ENCODE results near the gene MRFAP1. TPM values are rescaled to one million over a fixed set of nuclear protein-coding genes. Genes with fewer than 3 reads are reported as not detected.
A peak's percentile ranks its signal among the peaks of the same experiment; 100 is the strongest.

The MRFAP1 gene
- total RNA-seq, 2 experiments from 2014 or later = 172 to 181 TPM

GRCh38 chr4:6663596-6664393 lies 23.3 kb downstream of the MRFAP1 start:
- ChIA-PET CTCF (interaction anchor here (0.6 to 1.8 kb wide), 14 partner anchors 10 to 210 kb away, joined by 3 to 23 read pairs (median 3); partner anchors contain the start of genes MAN2B2 and MRFAP1), POLR2A (interaction anchor here (1.0 to 4.4 kb wide), 9 partner anchors 11 to 58 kb away, joined by 3 to 42 read pairs (median 5); partner anchors contain the start of genes MRFAP1 and MRFAP1L1)
- Histone ChIP-seq H3K27me3 (ENCODE audit: control insufficient read depth in 1 of 2, insufficient read depth in 2 of 2, low read length in 2 of 2) (peaks cover 6 to 7% of the 10 kb centered on the region in 2 experiments), H3K9me3 (ENCODE audit: control insufficient read depth in 1 of 2, insufficient read depth in 1 of 2, low read length in 2 of 2) (no peaks in the 10 kb centered on the region), H3K4me3 (ENCODE audit: low read length) (peak overlapping the region; percentile 48), H3K36me3 (ENCODE audit: insufficient read depth, low read length) (peaks cover 3% of the 10 kb centered on the region), H3K27ac (ENCODE audit: low read depth in 1 of 2, low read length in 2 of 2) (no peak overlapping the region), H3K4me1 (ENCODE audit: insufficient read depth, low read length) (peaks cover 24% of the 10 kb centered on the region)
- Mint-ChIP-seq H3K9me3 (no peaks in the 10 kb centered on the region), H3K4me1 (ENCODE audit: low read depth) (no peaks in the 10 kb centered on the region), H3K27ac (no peak overlapping the region), H3K27me3 (peaks cover 29% of the 10 kb centered on the region), H3K36me3 (ENCODE audit: low read depth) (no peaks in the 10 kb centered on the region), H3K4me3 (peak overlapping the region; percentile 30)
- ATAC-seq (ENCODE audit: poor library complexity) (no peak), DNase-seq (no peak)
- intact Hi-C loops (cut with DNase I, micrococcal nuclease) = no loop called here
- TF ChIP-seq CTCF (IDR thresholded peaks at IDR 0.05) = no peak

GRCh38 chr4:6665320-6665654 lies 24.8 kb downstream of the MRFAP1 start:
- no peaks in the 10 kb centered on the region for H3K36me3 Mint-ChIP-seq (ENCODE audit: low read depth)
- ATAC-seq (ENCODE audit: poor library complexity) = no peak
- POLR2A ChIA-PET = interaction anchor here (2.4 to 4.4 kb wide), 2 partner anchors 9 to 25 kb away, joined by 6 to 42 read pairs; a partner anchor contains a TSS

GRCh38 chr4:6668391-6668790 lies 27.9 kb downstream of the MRFAP1 start:
- Mint-ChIP-seq H3K4me3 (no peak overlapping the region), H3K27ac (no peak overlapping the region), H3K27me3 (peaks cover 3% of the 10 kb centered on the region), H3K9me3 (no peaks in the 10 kb centered on the region), H3K36me3 (ENCODE audit: low read depth) (peaks cover 7% of the 10 kb centered on the region), H3K4me1 (ENCODE audit: low read depth) (peaks cover 4% of the 10 kb centered on the region)
- intact Hi-C loops (cut with DNase I, micrococcal nuclease) = no loop called here
- TF ChIP-seq CTCF (IDR thresholded peaks at IDR 0.05) = no peak
- ChIA-PET POLR2A (no interaction called here), CTCF (no interaction called here)
- peaks cover 21% of the 10 kb centered on the region for H3K4me1 ChIP-seq (ENCODE audit: insufficient read depth, low read length)
- peaks cover 5% of the 10 kb centered on the region for H3K36me3 ChIP-seq (ENCODE audit: insufficient read depth, low read length)
- H3K4me3 ChIP-seq (ENCODE audit: low read length) = no peak overlapping the region
- ATAC-seq (ENCODE audit: poor library complexity) (no peak), DNase-seq (no peak)
- H3K27me3 ChIP-seq (ENCODE audit: control insufficient read depth in 1 of 2, insufficient read depth in 2 of 2, low read length in 2 of 2) = peaks cover 3 to 7% of the 10 kb centered on the region in 2 experiments
- peaks cover 0 to 3% of the 10 kb centered on the region in 2 experiments for H3K9me3 ChIP-seq (ENCODE audit: control insufficient read depth in 1 of 2, insufficient read depth in 1 of 2, low read length in 2 of 2)
- no peak overlapping the region for H3K27ac ChIP-seq (ENCODE audit: low read depth in 1 of 2, low read length in 2 of 2)

More at GRCh38 chr4:6665320-6665654, 24.8 kb downstream of the MRFAP1 start:
- Mint-ChIP-seq H3K27me3 (peaks cover 24% of the 10 kb centered on the region), H3K27ac (no peak overlapping the region), H3K4me1 (ENCODE audit: low read depth) (no peaks in the 10 kb centered on the region), H3K4me3 (no peak overlapping the region), H3K9me3 (no peaks in the 10 kb centered on the region)
- no peak overlapping the region for H3K4me3 ChIP-seq (ENCODE audit: low read length)
- peaks cover 6 to 7% of the 10 kb centered on the region in 2 experiments for H3K27me3 ChIP-seq (ENCODE audit: control insufficient read depth in 1 of 2, insufficient read depth in 2 of 2, low read length in 2 of 2)
- H3K27ac ChIP-seq (ENCODE audit: low read depth in 1 of 2, low read length in 2 of 2) = no peak overlapping the region
- DNase-seq = no peak
- no peaks in the 10 kb centered on the region for H3K9me3 ChIP-seq (ENCODE audit: control insufficient read depth in 1 of 2, insufficient read depth in 1 of 2, low read length in 2 of 2)
- H3K36me3 ChIP-seq (ENCODE audit: insufficient read depth, low read length) = peaks cover 5% of the 10 kb centered on the region
- CTCF ChIA-PET = interaction anchor here (1.4 kb wide), 1 partner anchor 25 kb away, joined by 10 read pairs; the partner anchor contains the start of gene MRFAP1
- no peak for TF ChIP-seq CTCF (IDR thresholded peaks at IDR 0.05)
- peaks cover 14% of the 10 kb centered on the region for H3K4me1 ChIP-seq (ENCODE audit: insufficient read depth, low read length)
- intact Hi-C loops (cut with DNase I, micrococcal nuclease) = no loop called here

Measured in CD4-positive, alpha-beta T cell (primary cell).